ENCODE data around the gene FUT8. TPM values are rescaled to one million over a fixed set of nuclear protein-coding genes. Genes with fewer than 3 reads are reported as not detected.

The FUT8 gene
- total and polyA plus RNA-seq, 2 donors (not counting 1 experiment from before 2014, with no cell fraction given) = 13.2 to 91.8 TPM

DNA sequence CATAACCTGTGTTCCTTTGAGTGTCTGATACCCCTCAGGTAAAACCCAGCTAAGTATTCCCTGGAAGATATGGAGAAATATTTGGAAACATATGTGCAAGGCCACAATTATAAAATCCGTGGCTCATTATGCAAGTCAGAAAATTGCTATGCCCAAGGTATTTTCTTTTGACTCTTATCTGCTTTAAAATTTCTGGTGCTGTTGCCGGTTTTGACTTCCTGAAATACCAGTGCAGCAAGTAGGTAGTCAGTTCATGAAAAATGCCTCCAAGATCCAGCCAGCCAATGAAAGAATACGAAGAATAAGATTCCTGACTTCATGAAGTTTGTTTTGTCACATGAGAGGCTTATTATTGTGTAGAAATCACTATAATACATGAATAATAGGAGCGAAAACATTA, 20.2 kb upstream of the FUT8 start:
- H3K4me1 ChIP-seq (ENCODE audit: control insufficient read depth in 2 of 2, insufficient read depth in 2 of 2, low read length in 2 of 2) = peaks cover 0 to 4% of the 10 kb centered on the region in 2 donors
- no peak overlapping the region for H3K4me3 Mint-ChIP-seq
- 0% methylated on average over 1 of the region's 4 CpGs for WGBS (ENCODE audit: insufficient coverage)

More for the DNA sequence above, 20.2 kb upstream of the FUT8 start:
- TF ChIP-seq EZH2 (IDR thresholded peaks at IDR 0.05; ENCODE audit: borderline replicate concordance, insufficient read depth, low read depth, low read length, poor library complexity, severe bottlenecking) = no peak
- TF ChIP-seq, protein P1, sequence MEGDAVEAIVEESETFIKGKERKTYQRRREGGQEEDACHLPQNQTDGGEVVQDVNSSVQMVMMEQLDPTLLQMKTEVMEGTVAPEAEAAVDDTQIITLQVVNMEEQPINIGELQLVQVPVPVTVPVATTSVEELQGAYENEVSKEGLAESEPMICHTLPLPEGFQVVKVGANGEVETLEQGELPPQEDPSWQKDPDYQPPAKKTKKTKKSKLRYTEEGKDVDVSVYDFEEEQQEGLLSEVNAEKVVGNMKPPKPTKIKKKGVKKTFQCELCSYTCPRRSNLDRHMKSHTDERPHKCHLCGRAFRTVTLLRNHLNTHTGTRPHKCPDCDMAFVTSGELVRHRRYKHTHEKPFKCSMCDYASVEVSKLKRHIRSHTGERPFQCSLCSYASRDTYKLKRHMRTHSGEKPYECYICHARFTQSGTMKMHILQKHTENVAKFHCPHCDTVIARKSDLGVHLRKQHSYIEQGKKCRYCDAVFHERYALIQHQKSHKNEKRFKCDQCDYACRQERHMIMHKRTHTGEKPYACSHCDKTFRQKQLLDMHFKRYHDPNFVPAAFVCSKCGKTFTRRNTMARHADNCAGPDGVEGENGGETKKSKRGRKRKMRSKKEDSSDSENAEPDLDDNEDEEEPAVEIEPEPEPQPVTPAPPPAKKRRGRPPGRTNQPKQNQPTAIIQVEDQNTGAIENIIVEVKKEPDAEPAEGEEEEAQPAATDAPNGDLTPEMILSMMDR (IDR thresholded peaks at IDR 0.05) = no peak
- Histone ChIP-seq H3K79me2 (ENCODE audit: control insufficient read depth, insufficient read depth, low read length) (no peaks in the 10 kb centered on the region), H3K27ac (ENCODE audit: low read length in 2 of 2) (no peak overlapping the region), H3K4me3 (ENCODE audit: control extremely low read depth in 1 of 5, extremely low read depth in 1 of 5, insufficient read depth in 1 of 5, low read depth in 2 of 5, low read length in 4 of 5) (no peak overlapping the region), H3K36me3 (replicated peaks in 1 of 2; ENCODE audit: control extremely low read depth in 1 of 2, control insufficient read depth in 1 of 2, extremely low read depth in 1 of 2, insufficient read depth in 2 of 2, low read length in 1 of 2) (no peaks in the 10 kb centered on the region), H2AFZ (ENCODE audit: insufficient read depth, low read depth, low read length, poor library complexity, severe bottlenecking) (no peak overlapping the region), H3K9ac (ENCODE audit: low read length) (no peak overlapping the region), H3K9me3 (ENCODE audit: control extremely low read depth in 1 of 3, control insufficient read depth in 2 of 3, insufficient read depth in 1 of 3, low read length in 2 of 3) (peaks cover 1 to 29% (median 19%) of the 10 kb centered on the region in 3 donors), H3K27me3 (replicated peaks in 1 of 4; ENCODE audit: control extremely low read depth in 1 of 4, control insufficient read depth in 3 of 4, insufficient read depth in 4 of 4, low read length in 3 of 4) (no peaks in the 10 kb centered on the region), H3K4me2 (replicated peaks; ENCODE audit: low read depth, low read length, poor library complexity, severe bottlenecking) (no peak overlapping the region), H4K20me1 (ENCODE audit: control insufficient read depth, insufficient read depth, low read length, poor library complexity, severe bottlenecking) (no peaks in the 10 kb centered on the region)
- no peak for ATAC-seq (ENCODE audit: low read depth)
- POLR2A ChIA-PET = interaction anchor here (0.5 kb wide), 1 partner anchor 24 kb away, joined by 4 read pairs; no protein-coding TSS in a partner anchor
- peaks cover 11% of the 10 kb centered on the region for H3K9me3 Mint-ChIP-seq (ENCODE audit: insufficient read depth)
- intact Hi-C loops (cut with micrococcal nuclease) = no loop called here
- H3K27ac Mint-ChIP-seq = no peak overlapping the region
- peaks cover 16% of the 10 kb centered on the region for H3K4me1 Mint-ChIP-seq
- DNase-seq = no peak
- H3K27me3 Mint-ChIP-seq = no peaks in the 10 kb centered on the region
- CTCF ChIA-PET = no interaction called here
